ENCODE results near the gene SLC25A12. TPM values are rescaled to one million over a fixed set of nuclear protein-coding genes. Genes with fewer than 3 reads are reported as not detected.

Gene SLC25A12
- total RNA-seq, 2 experiments from 2014 or later, result 16.2 to 18.3 TPM

DNA sequence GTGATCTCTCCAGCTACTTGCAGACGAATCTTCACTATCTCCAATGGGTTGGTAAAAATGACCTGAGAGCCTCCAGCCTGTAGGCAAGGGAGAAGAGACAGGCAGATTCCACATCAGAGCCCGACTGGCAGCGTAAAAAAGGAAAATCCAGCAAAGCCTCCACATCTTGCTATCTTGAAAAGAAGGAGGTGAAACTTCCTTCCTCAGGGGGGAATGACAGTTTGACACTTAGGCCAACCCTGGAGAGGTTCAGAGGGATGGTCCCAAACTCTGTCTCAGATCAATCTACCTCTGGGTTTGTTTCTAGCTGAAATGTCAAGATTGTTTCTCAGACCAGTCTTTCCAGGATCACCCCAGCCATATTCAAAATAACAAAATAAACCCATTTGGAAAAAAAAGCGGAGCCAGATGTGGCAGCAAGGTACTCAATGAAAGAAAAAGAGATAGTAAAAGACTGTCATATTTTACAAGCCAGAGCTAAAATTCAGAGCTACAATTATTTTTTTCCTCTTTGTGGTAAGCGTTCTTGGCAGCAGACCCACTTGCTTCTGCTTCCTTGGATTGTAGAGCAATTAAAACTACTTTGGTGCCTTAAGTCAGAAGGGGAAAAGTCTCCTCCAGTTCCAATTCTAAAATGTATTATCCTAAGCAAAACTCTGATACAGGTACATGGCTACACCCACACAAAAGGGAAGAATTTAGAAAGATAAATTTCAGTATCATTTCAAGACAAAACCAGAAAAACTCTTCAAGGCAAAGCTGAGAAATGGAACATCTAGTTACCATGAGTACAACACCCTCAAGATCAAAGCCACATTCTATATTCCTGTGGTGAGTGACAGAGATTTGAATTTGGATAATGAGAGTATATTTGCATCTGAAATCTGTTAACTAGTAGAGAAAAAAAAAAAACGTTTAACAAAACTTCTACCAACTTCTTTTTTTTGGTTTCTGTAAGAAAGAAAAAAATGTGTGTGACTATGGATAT, 100.1 kb downstream of the SLC25A12 start:
- peaks cover 16% of the 10 kb centered on the region for H3K36me3 Mint-ChIP-seq (ENCODE audit: low read depth)
- no peak for DNase-seq
- peaks cover 14% of the 10 kb centered on the region for H3K4me1 Mint-ChIP-seq (ENCODE audit: low read depth)
- TF ChIP-seq CTCF (IDR thresholded peaks at IDR 0.05), result no peak
- CTCF ChIA-PET, result interaction anchor here (1.2 kb wide), 1 partner anchor 17 kb away, joined by 3 read pairs; no protein-coding TSS in a partner anchor
- no peaks in the 10 kb centered on the region for H3K27me3 Mint-ChIP-seq
- no peak overlapping the region for H3K27ac Mint-ChIP-seq
- intact Hi-C loops (cut with micrococcal nuclease), result no loop called here
- no peak for ATAC-seq
- H3K4me3 Mint-ChIP-seq, result no peak overlapping the region
- POLR2A ChIA-PET, result no interaction called here
- no peaks in the 10 kb centered on the region for H3K9me3 Mint-ChIP-seq

GRCh38 chr2:171792886-171793580, 101.0 kb downstream of the SLC25A12 start:
- Mint-ChIP-seq H3K4me3 (no peak overlapping the region), H3K27ac (no peak overlapping the region), H3K4me1 (ENCODE audit: low read depth) (peaks cover 12% of the 10 kb centered on the region), H3K27me3 (no peaks in the 10 kb centered on the region), H3K36me3 (ENCODE audit: low read depth) (peaks cover 19% of the 10 kb centered on the region), H3K9me3 (no peaks in the 10 kb centered on the region)
- ChIA-PET CTCF (no interaction called here), POLR2A (no interaction called here)
- intact Hi-C loops (cut with micrococcal nuclease), result no loop called here
- ATAC-seq, result no peak
- no peak for TF ChIP-seq CTCF (IDR thresholded peaks at IDR 0.05)
- DNase-seq, result no peak

GRCh38 chr2:171792157-171792556, 101.9 kb downstream of the SLC25A12 start:
- no peak overlapping the region for H3K4me3 Mint-ChIP-seq
- H3K4me1 Mint-ChIP-seq (ENCODE audit: low read depth), result peaks cover 12% of the 10 kb centered on the region
- no peak for ATAC-seq
- peaks cover 23% of the 10 kb centered on the region for H3K36me3 Mint-ChIP-seq (ENCODE audit: low read depth)
- ChIA-PET POLR2A (no interaction called here), CTCF (interaction anchor here (1.0 kb wide), 1 partner anchor 88 kb away, joined by 3 read pairs; no protein-coding TSS in a partner anchor)
- H3K27ac Mint-ChIP-seq, result no peak overlapping the region
- H3K27me3 Mint-ChIP-seq, result no peaks in the 10 kb centered on the region
- intact Hi-C loops (cut with micrococcal nuclease), result no loop called here
- no peak for TF ChIP-seq CTCF (IDR thresholded peaks at IDR 0.05)
- DNase-seq, result no peak
- H3K9me3 Mint-ChIP-seq, result no peaks in the 10 kb centered on the region

DNA sequence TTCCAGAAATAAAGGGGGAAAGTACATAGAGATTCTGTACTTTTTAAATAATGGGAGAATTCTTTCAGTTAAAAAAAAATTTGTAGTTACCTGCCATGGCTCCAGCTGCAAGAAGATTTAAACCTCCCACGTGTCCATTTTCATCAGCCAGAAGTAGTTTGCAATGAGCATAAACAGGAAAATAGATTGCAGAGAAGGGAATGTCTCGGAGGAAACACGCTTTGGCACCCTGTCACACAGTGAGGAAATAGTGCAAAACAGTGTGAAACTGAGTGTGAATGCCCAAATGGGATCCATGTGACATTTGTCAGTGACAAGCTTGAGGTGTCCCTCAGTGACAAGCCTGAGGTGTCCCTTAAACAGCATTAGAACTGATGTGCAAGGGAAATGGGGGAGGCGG, 102.7 kb downstream of the SLC25A12 start:
- no peak overlapping the region for H3K27ac Mint-ChIP-seq
- no peak for TF ChIP-seq CTCF (IDR thresholded peaks at IDR 0.05)
- H3K4me1 Mint-ChIP-seq (ENCODE audit: low read depth), result peaks cover 12% of the 10 kb centered on the region
- DNase-seq (no peak), ATAC-seq (no peak)
- ChIA-PET POLR2A (no interaction called here), CTCF (interaction anchor here (1.0 to 1.5 kb wide), 2 partner anchors 85 to 88 kb away, joined by 3 read pairs; no protein-coding TSS in a partner anchor)
- peaks cover 30% of the 10 kb centered on the region for H3K36me3 Mint-ChIP-seq (ENCODE audit: low read depth)
- H3K4me3 Mint-ChIP-seq, result no peak overlapping the region
- H3K9me3 Mint-ChIP-seq, result no peaks in the 10 kb centered on the region
- H3K27me3 Mint-ChIP-seq, result no peaks in the 10 kb centered on the region
- intact Hi-C loops (cut with micrococcal nuclease), result no loop called here

GRCh38 chr2:171789956-171790355, 104.1 kb downstream of the SLC25A12 start:
- no peak for TF ChIP-seq CTCF (IDR thresholded peaks at IDR 0.05)
- intact Hi-C loops (cut with micrococcal nuclease), result no loop called here
- POLR2A ChIA-PET, result no interaction called here
- ATAC-seq, result no peak
- DNase-seq, result no peak
- peaks cover 9% of the 10 kb centered on the region for H3K4me1 Mint-ChIP-seq (ENCODE audit: low read depth)
- H3K36me3 Mint-ChIP-seq (ENCODE audit: low read depth), result peaks cover 38% of the 10 kb centered on the region
- H3K9me3 Mint-ChIP-seq, result no peaks in the 10 kb centered on the region
- H3K27me3 Mint-ChIP-seq, result no peaks in the 10 kb centered on the region
- no peak overlapping the region for H3K27ac Mint-ChIP-seq
- H3K4me3 Mint-ChIP-seq, result no peak overlapping the region
- CTCF ChIA-PET, result no interaction called here
